Upper lobe of left lung (tissue), 4 donors: Measurements from ENCODE around the gene TUBGCP2.
"Not testable (repeated sequence)": the region's sequence is repeated elsewhere in the genome, so short reads cannot be mapped to it uniquely, and the experiment has no call there.

ENCODE experiments used
- EP300 ChIP-seq, 4 donors: sonication (generic); formaldehyde crosslinking; IDR thresholded peaks; one replicate each; pipeline ENCODE4 v1.5.1; 2017; ENCODE audit warnings: antibody characterized with exemption in 4 of 4, control low read depth in 2 of 4
- POLR2A ChIP-seq, 4 donors: fragments of 450-650 bp; IDR thresholded peaks; one replicate each; pipeline ENCODE4 v1.5.1; 2016 to 2017; ENCODE audit warnings: antibody characterized with exemption in 4 of 4, mild to moderate bottlenecking in 2 of 4
- POLR2AphosphoS5 ChIP-seq, 2 donors: sonication (generic); formaldehyde crosslinking; IDR thresholded peaks; one replicate each; pipeline ENCODE4 v1.5.1; 2017; ENCODE audit warnings: antibody characterized with exemption in 2 of 2
- TF ChIP-seq, protein P1 (sequence below), 6 experiments: fragments of 450-650 bp in 4 of 6; fragments of 200-600 bp in 2 of 6; sonication (generic) in 2 of 6; IDR thresholded peaks; one replicate each; pipeline ENCODE4 v1.5.1; 2016 to 2019; ENCODE audit warnings: antibody characterized with exemption in 6 of 6

DNA sequence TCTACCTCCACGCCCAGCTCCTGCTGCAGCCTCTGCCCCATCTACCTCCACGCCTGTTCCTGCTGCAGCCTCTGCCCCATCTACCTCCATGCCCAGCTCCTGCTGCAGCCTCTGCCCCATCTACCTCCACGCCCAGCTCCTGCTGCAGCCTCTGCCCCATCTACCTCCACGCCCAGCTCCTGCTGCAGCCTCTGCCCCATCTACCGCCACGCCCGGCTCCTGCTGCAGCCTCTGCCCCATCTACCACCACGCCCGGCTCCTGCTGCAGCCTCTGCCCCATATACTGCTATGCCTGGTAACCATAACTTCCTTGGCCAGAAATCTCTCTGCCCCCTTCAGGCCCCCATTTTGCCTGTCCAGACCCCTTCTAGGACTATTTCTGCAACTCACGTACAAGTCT lies 43.6 kb downstream of the TUBGCP2 start:
- TF ChIP-seq EP300, POLR2A, POLR2AphosphoS5 (IDR thresholded peaks at IDR 0.05): not testable (repeated sequence)
- TF ChIP-seq, protein P1, sequence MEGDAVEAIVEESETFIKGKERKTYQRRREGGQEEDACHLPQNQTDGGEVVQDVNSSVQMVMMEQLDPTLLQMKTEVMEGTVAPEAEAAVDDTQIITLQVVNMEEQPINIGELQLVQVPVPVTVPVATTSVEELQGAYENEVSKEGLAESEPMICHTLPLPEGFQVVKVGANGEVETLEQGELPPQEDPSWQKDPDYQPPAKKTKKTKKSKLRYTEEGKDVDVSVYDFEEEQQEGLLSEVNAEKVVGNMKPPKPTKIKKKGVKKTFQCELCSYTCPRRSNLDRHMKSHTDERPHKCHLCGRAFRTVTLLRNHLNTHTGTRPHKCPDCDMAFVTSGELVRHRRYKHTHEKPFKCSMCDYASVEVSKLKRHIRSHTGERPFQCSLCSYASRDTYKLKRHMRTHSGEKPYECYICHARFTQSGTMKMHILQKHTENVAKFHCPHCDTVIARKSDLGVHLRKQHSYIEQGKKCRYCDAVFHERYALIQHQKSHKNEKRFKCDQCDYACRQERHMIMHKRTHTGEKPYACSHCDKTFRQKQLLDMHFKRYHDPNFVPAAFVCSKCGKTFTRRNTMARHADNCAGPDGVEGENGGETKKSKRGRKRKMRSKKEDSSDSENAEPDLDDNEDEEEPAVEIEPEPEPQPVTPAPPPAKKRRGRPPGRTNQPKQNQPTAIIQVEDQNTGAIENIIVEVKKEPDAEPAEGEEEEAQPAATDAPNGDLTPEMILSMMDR (IDR thresholded peaks at IDR 0.05), result not testable (repeated sequence)
